WTC11 (cell line): ENCODE results near the gene TSC22D2. TPM values are rescaled to one million over a fixed set of nuclear protein-coding genes. Genes with fewer than 3 reads are reported as not detected.

Experiments
- ATAC-seq: fragments of 200-7000 bp; cut with Tn5 transposase; 2 replicates; pipeline ENCODE4 v1.10.0; 2021; ENCODE audit warnings: mild to moderate bottlenecking, moderate library complexity
- CTCF ChIA-PET: fragments of 300-600 bp; sonication (Branson Sonifier 250); formaldehyde crosslinking; loops from one replicate; lab custom pipeline; 2021; ENCODE audit warnings: antibody characterized with exemption; lab: Charles Lee
- POLR2A ChIA-PET: fragments of 350-600 bp; sonication (Branson Sonifier 250); formaldehyde crosslinking; loops from one replicate; lab custom pipeline; 2021; ENCODE audit warnings: antibody characterized with exemption; lab: Charles Lee
- DNase-seq: peaks from one replicate; pipeline ENCODE4 v3.0.0; 2021; ENCODE audit warnings: low spot score
- H3K27ac Mint-ChIP-seq: 2 replicates; pipeline ENCODE4 v1.8.0; 2021; ENCODE audit warnings: mixed read lengths
- H3K27me3 Mint-ChIP-seq: 2 replicates; pipeline ENCODE4 v1.8.0; 2021; ENCODE audit warnings: low read depth, mild to moderate bottlenecking, moderate library complexity, mixed read lengths
- H3K36me3 Mint-ChIP-seq: 2 replicates; pipeline ENCODE4 v1.8.0; 2021; ENCODE audit warnings: mixed read lengths
- H3K4me1 Mint-ChIP-seq: 2 replicates; pipeline ENCODE4 v1.8.0; 2022; ENCODE audit warnings: mixed read lengths
- H3K4me3 Mint-ChIP-seq: 2 replicates; pipeline ENCODE4 v1.8.0; 2021; ENCODE audit warnings: mild to moderate bottlenecking, moderate library complexity, mixed read lengths
- H3K9me3 Mint-ChIP-seq: 2 replicates; pipeline ENCODE4 v1.8.0; 2021; ENCODE audit warnings: mixed read lengths
- AR ChIP-seq: fragments of 250-450 bp; sonication (Bioruptor Pico); IDR thresholded peaks from 2 replicates; pipeline ENCODE4 v1.9.0; 2021; ENCODE audit warnings: mild to moderate bottlenecking
- ATF2 ChIP-seq: sonication (generic); formaldehyde crosslinking; IDR thresholded peaks from 2 replicates; pipeline ENCODE4 v1.8.1; 2022; ENCODE audit warnings: low read depth, missing genetic modification reagents, borderline replicate concordance
- ERG ChIP-seq: fragments of 250-450 bp; sonication (Bioruptor Pico); IDR thresholded peaks from 2 replicates; pipeline ENCODE4 v1.8.0; 2021; ENCODE audit warnings: mild to moderate bottlenecking
- ETV6 ChIP-seq: sonication (generic); formaldehyde crosslinking; IDR thresholded peaks from 2 replicates; pipeline ENCODE4 v1.8.1; 2022; ENCODE audit warnings: mild to moderate bottlenecking, missing genetic modification reagents
- GRHL2 ChIP-seq: fragments of 250-450 bp; sonication (Bioruptor Pico); IDR thresholded peaks from 2 replicates; pipeline ENCODE4 v1.8.0; 2022; ENCODE audit warnings: mild to moderate bottlenecking, moderate library complexity; ENCODE audit not compliant: insufficient replicate concordance, severe bottlenecking
- KAT7 ChIP-seq: sonication (generic); formaldehyde crosslinking; IDR thresholded peaks from 2 replicates; pipeline ENCODE4 v1.8.1; 2023; ENCODE audit warnings: missing genetic modification reagents, mild to moderate bottlenecking, borderline replicate concordance
- SMAD3 ChIP-seq: sonication (generic); formaldehyde crosslinking; IDR thresholded peaks from 2 replicates; pipeline ENCODE4 v1.8.0; 2022; ENCODE audit warnings: missing genetic modification reagents, mild to moderate bottlenecking, borderline replicate concordance
- STAT6 ChIP-seq: sonication (generic); formaldehyde crosslinking; conservative IDR thresholded peaks from 2 replicates; pipeline ENCODE4 v1.8.1; 2023; ENCODE audit warnings: mild to moderate bottlenecking, low read depth, missing genetic modification reagents, moderate library complexity
- USF2 ChIP-seq: sonication (generic); formaldehyde crosslinking; IDR thresholded peaks from 2 replicates; pipeline ENCODE4 v1.8.1; 2023; ENCODE audit warnings: mild to moderate bottlenecking, missing genetic modification reagents, moderate library complexity
- ZNF232 ChIP-seq: sonication (generic); formaldehyde crosslinking; IDR thresholded peaks from 2 replicates; pipeline ENCODE4 v1.8.0; 2022; ENCODE audit warnings: mild to moderate bottlenecking, missing genetic modification reagents
- ZNF281 ChIP-seq: sonication (generic); formaldehyde crosslinking; IDR thresholded peaks from 2 replicates; pipeline ENCODE4 v1.8.0; 2023; ENCODE audit warnings: mild to moderate bottlenecking, missing genetic modification reagents
- ZSCAN18 ChIP-seq: fragments of 250-450 bp; sonication (Bioruptor Pico); IDR thresholded peaks from 2 replicates; pipeline ENCODE4 v2.1.2; 2022; ENCODE audit warnings: mild to moderate bottlenecking, moderate library complexity
- total RNA-seq: library from RNA; stranded (reverse); gene quantifications from 3 replicates; pipeline ENCODE4 v1.2.3, GENCODE V29; 2021

The TSC22D2 gene
- total RNA-seq, 1 experiment from 2014 or later = 24.0 TPM

GRCh38 chr3:150439657-150440056 is 31.6 kb downstream of the TSC22D2 start:
- Mint-ChIP-seq H3K4me3 (no peak overlapping the region), H3K9me3 (no peaks in the 10 kb centered on the region), H3K27me3 (no peaks in the 10 kb centered on the region), H3K36me3 (peaks cover 9% of the 10 kb centered on the region), H3K4me1 (peaks cover 17% of the 10 kb centered on the region), H3K27ac (0 out of 2 replicates have a peak overlapping the region, but pooled peaks have one; percentile 40)
- CTCF ChIA-PET = no interaction called here
- DNase-seq (no peak), ATAC-seq (no peak)
- TF ChIP-seq ZNF281 (CRISPR knock-in tag) = no peak
- TF ChIP-seq GRHL2 (CRISPR knock-in tag) = no peak
- TF ChIP-seq KAT7 = no peak
- no peak for TF ChIP-seq AR (CRISPR knock-in tag)
- TF ChIP-seq ERG (CRISPR knock-in tag) = no peak
- TF ChIP-seq ATF2 (CRISPR knock-in tag) = no peak
- no peak for TF ChIP-seq SMAD3
- TF ChIP-seq STAT6 (CRISPR knock-in tag) = no peak
- no peak for TF ChIP-seq USF2
- TF ChIP-seq ETV6 (CRISPR knock-in tag) = no peak
- no peak for TF ChIP-seq ZSCAN18
- TF ChIP-seq ZNF232 (CRISPR knock-in tag) = no peak
- POLR2A ChIA-PET = no interaction called here
